Natural killer cell (primary cell): ENCODE data around the gene LCLAT1. TPM values are rescaled to one million over a fixed set of nuclear protein-coding genes. Genes with fewer than 3 reads are reported as not detected.

Experiments
- ATAC-seq, 3 donors: fragments of 150-1000 bp in 2 of 3; fragments of 200-7000 bp in 1 of 3; cut with Tn5 transposase; 1 replicate in 1 of 3; 2 replicates in 2 of 3; pipeline ENCODE4 v1.10.0; 2021; ENCODE audit warnings: mild to moderate bottlenecking in 2 of 3, moderate library complexity in 2 of 3
- DNase-seq, 2 donors: peaks; one replicate each; pipeline versions ENCODE4 v3.0.0 to v3.0.0-alpha.2; 2013 to 2021; ENCODE audit warnings: mixed read lengths in 1 of 2
- H3K27ac ChIP-seq: one replicate; pipeline ENCODE4 v1.5.1; 2013; ENCODE audit warnings: mild to moderate bottlenecking, low read length
- H3K27me3 ChIP-seq: one replicate; pipeline ENCODE4 v1.6.1; 2013; ENCODE audit warnings: low read length; ENCODE audit not compliant: control insufficient read depth, insufficient read depth
- H3K36me3 ChIP-seq: one replicate; pipeline ENCODE4 v1.6.1; 2013; ENCODE audit warnings: low read length; ENCODE audit not compliant: control insufficient read depth, insufficient read depth
- H3K4me1 ChIP-seq: one replicate; pipeline ENCODE4 v1.6.1; 2013; ENCODE audit warnings: low read length; ENCODE audit not compliant: control insufficient read depth, insufficient read depth
- H3K4me3 ChIP-seq: one replicate; pipeline ENCODE4 v1.5.1; 2013; ENCODE audit warnings: low read length
- H3K9me3 ChIP-seq: one replicate; pipeline ENCODE4 v1.6.1; 2013; ENCODE audit warnings: low read length; ENCODE audit not compliant: control insufficient read depth, insufficient read depth
- H3K27ac Mint-ChIP-seq, 2 donors: one replicate each; pipeline ENCODE4 v1.8.0; 2022; ENCODE audit warnings: mild to moderate bottlenecking in 2 of 2, mixed read lengths in 2 of 2, moderate library complexity in 1 of 2
- H3K27me3 Mint-ChIP-seq, 2 donors: one replicate each; pipeline ENCODE4 v1.8.0; 2022; ENCODE audit warnings: low read depth in 2 of 2, mixed read lengths in 2 of 2
- H3K36me3 Mint-ChIP-seq: one replicate; pipeline ENCODE4 v1.8.0; 2022; ENCODE audit warnings: mixed read lengths
- H3K4me1 Mint-ChIP-seq, 2 donors: one replicate each; pipeline ENCODE4 v1.8.0; 2022; ENCODE audit warnings: mixed read lengths in 2 of 2
- H3K4me3 Mint-ChIP-seq: one replicate; pipeline ENCODE4 v1.8.0; 2022; ENCODE audit warnings: mild to moderate bottlenecking, moderate library complexity, mixed read lengths
- H3K9me3 Mint-ChIP-seq, 2 donors: one replicate each; pipeline ENCODE4 v1.8.0; 2022; ENCODE audit warnings: mixed read lengths in 2 of 2
- WGBS: methylation state at CpG from one replicate; pipeline ENCODE4 v1.1.7; 2013; ENCODE audit warnings: missing lambda C conversion rate; ENCODE audit not compliant: insufficient coverage; 5-methylcytosine and 5-hydroxymethylcytosine counted together
- intact Hi-C: fragments of 100-400 bp; cut with micrococcal nuclease; formaldehyde crosslinking; loops from one replicate; pipeline ENCODE4 v1.14.2; 2022
- total RNA-seq, 4 donors: library from RNA; stranded (reverse); fragments of 120-200 nt in 1 of 4; gene quantifications; one replicate each; pipeline versions ENCODE4 v1.2.3 to v1.2.4, GENCODE V29; 2013 to 2022
- TF ChIP-seq, protein P1 (sequence below): fragments of 200-600 bp; IDR thresholded peaks from one replicate; pipeline ENCODE4 v1.8.0; 2022; ENCODE audit warnings: antibody characterized with exemption

Gene LCLAT1
- total RNA-seq, 3 donors from 2014 or later (not counting 1 experiment from before 2014, with no cell fraction given), result 13.0 to 16.2 (median 14.2) TPM

DNA sequence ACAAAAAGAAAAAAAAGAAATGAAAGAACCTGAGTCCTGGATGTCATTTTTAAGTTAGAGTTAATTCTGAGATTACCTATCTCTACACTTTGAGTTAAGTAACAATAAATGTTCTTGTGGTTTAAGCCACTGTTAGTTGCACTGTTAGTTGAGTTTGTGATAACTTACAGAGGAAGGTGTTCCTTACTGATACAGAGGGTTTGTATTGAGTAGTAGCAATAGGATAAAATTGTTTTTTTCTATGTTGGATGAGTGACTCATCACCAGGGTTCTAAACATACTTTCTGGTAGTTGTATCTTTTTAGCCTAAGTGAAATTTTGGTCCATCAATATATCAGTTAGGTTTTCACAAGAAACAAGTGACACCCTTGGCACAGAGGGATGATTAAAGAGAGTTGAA is 4.0 kb upstream of the LCLAT1 start:
- TF ChIP-seq, protein P1, sequence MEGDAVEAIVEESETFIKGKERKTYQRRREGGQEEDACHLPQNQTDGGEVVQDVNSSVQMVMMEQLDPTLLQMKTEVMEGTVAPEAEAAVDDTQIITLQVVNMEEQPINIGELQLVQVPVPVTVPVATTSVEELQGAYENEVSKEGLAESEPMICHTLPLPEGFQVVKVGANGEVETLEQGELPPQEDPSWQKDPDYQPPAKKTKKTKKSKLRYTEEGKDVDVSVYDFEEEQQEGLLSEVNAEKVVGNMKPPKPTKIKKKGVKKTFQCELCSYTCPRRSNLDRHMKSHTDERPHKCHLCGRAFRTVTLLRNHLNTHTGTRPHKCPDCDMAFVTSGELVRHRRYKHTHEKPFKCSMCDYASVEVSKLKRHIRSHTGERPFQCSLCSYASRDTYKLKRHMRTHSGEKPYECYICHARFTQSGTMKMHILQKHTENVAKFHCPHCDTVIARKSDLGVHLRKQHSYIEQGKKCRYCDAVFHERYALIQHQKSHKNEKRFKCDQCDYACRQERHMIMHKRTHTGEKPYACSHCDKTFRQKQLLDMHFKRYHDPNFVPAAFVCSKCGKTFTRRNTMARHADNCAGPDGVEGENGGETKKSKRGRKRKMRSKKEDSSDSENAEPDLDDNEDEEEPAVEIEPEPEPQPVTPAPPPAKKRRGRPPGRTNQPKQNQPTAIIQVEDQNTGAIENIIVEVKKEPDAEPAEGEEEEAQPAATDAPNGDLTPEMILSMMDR, result no peak
- ATAC-seq (no peak), DNase-seq (no peak)
- H3K27me3 Mint-ChIP-seq, result no peaks in the 10 kb centered on the region
- H3K4me1 ChIP-seq, result peaks cover 9% of the 10 kb centered on the region
- no peaks in the 10 kb centered on the region for H3K27me3 ChIP-seq
- intact Hi-C loops, result no loop called here
- H3K27ac Mint-ChIP-seq, result no peak overlapping the region
- H3K4me1 Mint-ChIP-seq, result peaks cover 18 to 20% of the 10 kb centered on the region in 2 donors
- no peak overlapping the region for H3K4me3 ChIP-seq
- H3K4me3 Mint-ChIP-seq, result no peak overlapping the region
- no peak overlapping the region for H3K27ac ChIP-seq
- no peaks in the 10 kb centered on the region for H3K9me3 Mint-ChIP-seq
- no peaks in the 10 kb centered on the region for H3K9me3 ChIP-seq
- H3K36me3 ChIP-seq, result no peaks in the 10 kb centered on the region
- no peaks in the 10 kb centered on the region for H3K36me3 Mint-ChIP-seq

DNA sequence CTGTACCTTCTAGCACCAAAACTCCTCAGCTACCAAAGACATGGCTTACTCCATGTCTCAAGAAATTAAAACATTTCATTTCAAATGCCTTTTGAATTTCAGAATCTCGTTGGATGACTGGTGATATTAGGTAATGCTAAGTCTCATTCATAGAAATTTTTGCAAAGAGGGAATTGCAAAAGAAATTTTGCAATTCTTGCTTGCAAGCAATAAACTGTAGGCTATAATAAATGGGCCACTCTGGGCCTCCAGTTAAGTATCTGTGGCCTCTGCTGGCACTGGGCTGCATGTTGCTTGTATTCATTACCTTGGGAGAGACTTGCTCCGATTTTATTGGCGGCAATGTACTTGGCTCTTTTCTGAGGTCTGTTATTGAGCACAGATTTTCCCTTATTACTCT is 2.8 kb upstream of the LCLAT1 start:
- no peaks in the 10 kb centered on the region for H3K27me3 ChIP-seq
- ATAC-seq (no peak), DNase-seq (no peak)
- H3K9me3 Mint-ChIP-seq, result no peaks in the 10 kb centered on the region
- H3K9me3 ChIP-seq, result no peaks in the 10 kb centered on the region
- H3K27ac ChIP-seq, result no peak overlapping the region
- H3K36me3 Mint-ChIP-seq, result no peaks in the 10 kb centered on the region
- H3K36me3 ChIP-seq, result no peaks in the 10 kb centered on the region
- no peak overlapping the region for H3K27ac Mint-ChIP-seq
- intact Hi-C loops, result no loop called here
- H3K4me1 Mint-ChIP-seq, result peaks cover 27 to 29% of the 10 kb centered on the region in 2 donors
- H3K4me3 Mint-ChIP-seq, result peak overlapping the region; percentile 40
- no peaks in the 10 kb centered on the region for H3K27me3 Mint-ChIP-seq
- H3K4me1 ChIP-seq, result peaks cover 11% of the 10 kb centered on the region
- WGBS, result 83% methylated on average over 1 of the region's 3 CpGs
- H3K4me3 ChIP-seq, result no peak overlapping the region
- TF ChIP-seq, protein P1, result no peak

DNA sequence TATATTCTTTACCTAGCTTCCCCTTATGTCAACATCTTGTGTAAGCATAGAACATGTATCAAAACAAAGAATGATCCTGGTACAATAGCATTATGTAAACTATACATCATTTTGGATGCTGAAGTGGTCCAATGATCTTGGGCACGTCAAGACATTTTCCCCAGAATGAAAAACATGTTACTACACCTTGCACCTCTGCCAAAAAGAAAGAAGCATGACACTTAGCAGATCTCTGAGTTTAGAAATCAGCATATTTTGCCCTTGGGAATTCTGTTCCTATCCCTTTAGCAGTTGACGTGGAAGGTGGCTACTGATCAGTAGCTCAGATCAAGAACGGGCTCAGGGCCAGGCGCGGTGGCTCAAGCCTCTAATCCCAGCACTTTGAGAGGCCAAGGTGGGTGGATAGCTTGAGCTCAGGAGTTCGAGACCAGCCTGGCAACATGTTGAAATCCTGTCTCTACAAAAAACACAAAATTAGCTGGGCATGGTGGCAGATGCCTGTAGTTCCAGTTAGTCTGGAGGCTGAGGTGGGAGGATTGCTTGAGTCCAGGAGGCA is 1.7 kb upstream of the LCLAT1 start:
- Mint-ChIP-seq H3K4me3 (peak overlapping the region; percentile 98), H3K27ac (peak overlapping the region in 1 of 2 donors; percentile 98)

More for the DNA sequence above, 1.7 kb upstream of the LCLAT1 start:
- no peaks in the 10 kb centered on the region for H3K36me3 Mint-ChIP-seq
- no peaks in the 10 kb centered on the region for H3K27me3 ChIP-seq
- no peak for DNase-seq
- no peaks in the 10 kb centered on the region for H3K36me3 ChIP-seq
- no peak overlapping the region for H3K4me3 ChIP-seq
- H3K27ac ChIP-seq, result no peak overlapping the region
- intact Hi-C loops, result loop anchor here (5.0 kb wide), 1 partner anchor 213 kb away; the partner anchor contains the start of gene LBH
- no peaks in the 10 kb centered on the region for H3K9me3 Mint-ChIP-seq
- no peaks in the 10 kb centered on the region for H3K9me3 ChIP-seq
- no peaks in the 10 kb centered on the region for H3K27me3 Mint-ChIP-seq
- peaks cover 29 to 32% of the 10 kb centered on the region in 2 donors for H3K4me1 Mint-ChIP-seq
- 91% methylated on average over 6 of the region's 6 CpGs for WGBS
- ATAC-seq, result no peak
- H3K4me1 ChIP-seq, result peaks cover 11% of the 10 kb centered on the region
- TF ChIP-seq, protein P1, result no peak
